Measurements from ENCODE around the gene TRERF1.
A peak's percentile ranks its signal among the peaks of the same experiment; 100 is the strongest.

TRERF1 gene

GRCh38 chr6:42297661-42298060 lies 154.1 kb downstream of the TRERF1 start:
- DNase-seq: no peak

GRCh38 chr6:42296614-42297013 lies 155.1 kb downstream of the TRERF1 start:
- no peak for DNase-seq

DNA sequence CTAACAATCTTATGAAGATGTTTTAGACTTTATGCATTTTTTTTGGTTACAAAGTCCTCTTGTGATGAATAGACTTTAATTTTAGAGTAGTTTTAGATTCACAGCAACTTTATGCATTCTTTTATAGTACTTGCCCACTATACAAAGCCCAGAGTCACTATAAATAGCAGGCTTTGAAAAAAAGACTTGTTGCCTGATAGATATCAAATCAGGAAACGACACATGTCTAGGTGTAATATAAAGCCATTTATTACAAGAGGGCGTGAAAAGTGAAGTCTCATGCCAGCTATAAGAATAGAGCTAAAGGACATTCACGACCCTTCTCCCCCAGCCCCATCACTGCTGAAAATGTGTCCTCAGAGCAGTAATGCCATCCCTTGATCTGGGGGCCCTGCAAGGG lies 156.0 kb downstream of the TRERF1 start:
- no peak for DNase-seq

DNA sequence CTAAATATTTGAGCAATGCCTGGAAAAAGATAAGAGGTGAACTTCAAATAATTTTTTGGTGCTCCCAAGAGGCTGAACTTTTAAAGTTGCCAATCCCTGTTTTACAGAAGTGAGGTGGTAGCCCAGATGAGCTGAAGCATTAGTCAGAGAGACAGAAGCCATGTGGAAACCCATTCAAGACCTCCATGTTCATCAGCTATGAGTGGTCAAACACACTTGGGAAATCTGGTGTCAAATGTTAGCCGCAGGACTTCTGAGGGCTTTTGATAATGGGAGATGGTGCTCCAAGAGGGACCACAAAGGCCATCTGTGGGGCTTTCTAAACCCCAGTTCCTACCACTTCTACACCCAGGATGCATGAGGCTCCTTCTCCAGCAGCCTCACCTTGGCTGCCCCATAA lies 156.5 kb downstream of the TRERF1 start:
- no peak for DNase-seq

DNA sequence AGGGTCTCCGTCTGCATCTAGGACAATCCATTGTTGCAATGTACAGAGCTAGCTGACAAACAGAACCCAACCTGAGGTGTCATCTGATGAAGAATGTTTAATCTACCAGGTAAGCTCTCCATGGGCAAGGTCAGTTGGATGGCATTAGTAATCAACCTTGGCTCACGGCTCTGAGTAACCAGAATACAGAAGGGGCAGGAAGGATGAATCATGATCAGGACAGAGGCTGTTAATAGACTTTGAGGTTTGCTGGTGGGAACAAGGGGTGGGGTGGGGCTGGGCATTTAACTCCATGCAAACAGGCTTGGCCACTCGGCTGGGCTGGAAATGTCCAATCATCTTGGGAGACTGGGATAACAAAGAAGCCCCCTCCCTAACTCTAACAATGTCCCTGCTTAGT lies 157.0 kb downstream of the TRERF1 start:
- DNase-seq: peak; percentile 30 to 56

- DNase-seq: no peak
Measured at GRCh38 chr6:42293386-42293977, 158.2 kb downstream of the TRERF1 start.

- no peak for DNase-seq
Measured at GRCh38 chr6:42292004-42292740, 159.6 kb downstream of the TRERF1 start.

GRCh38 chr6:42287756-42288155 lies 164.0 kb downstream of the TRERF1 start:
- no peak for DNase-seq

GRCh38 chr6:42281570-42281969 lies 170.2 kb downstream of the TRERF1 start:
- DNase-seq: peak; percentile 15 to 40

- DNase-seq: no peak
Measured at GRCh38 chr6:42280966-42281533, 170.7 kb downstream of the TRERF1 start.

DNA sequence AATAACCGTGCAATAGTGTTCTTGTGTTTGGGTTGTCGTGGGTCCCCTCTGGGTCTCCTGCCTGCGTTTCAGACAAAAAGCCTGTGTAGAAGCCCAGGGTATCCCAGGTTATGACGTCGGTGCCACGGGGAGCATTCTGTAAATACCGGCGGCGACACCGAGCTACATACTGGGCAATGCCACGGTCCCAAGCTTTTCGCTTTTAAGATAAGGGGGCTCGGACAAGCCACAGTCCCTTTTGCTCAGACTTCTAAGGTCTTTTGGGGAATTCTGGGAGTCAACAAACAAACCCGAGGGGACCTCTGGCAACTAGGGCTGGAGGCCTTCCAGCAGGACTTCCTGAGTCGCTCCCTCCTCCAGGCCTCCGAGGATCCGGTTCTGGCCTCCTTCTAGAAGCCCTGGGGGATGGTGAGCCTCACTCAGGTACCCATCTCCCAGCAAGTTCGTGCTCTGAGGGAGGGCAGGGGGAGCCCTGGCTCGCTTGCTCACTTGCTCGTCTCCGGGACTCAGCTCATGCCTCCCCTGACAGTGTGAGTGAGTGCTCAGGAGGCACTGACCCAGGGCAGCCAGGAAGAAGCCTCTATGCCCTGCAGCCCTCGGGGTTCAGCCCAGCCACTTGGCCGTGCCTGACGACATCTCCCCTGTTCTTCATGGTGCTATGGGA lies 171.6 kb downstream of the TRERF1 start:
- no peak for DNase-seq

DNA sequence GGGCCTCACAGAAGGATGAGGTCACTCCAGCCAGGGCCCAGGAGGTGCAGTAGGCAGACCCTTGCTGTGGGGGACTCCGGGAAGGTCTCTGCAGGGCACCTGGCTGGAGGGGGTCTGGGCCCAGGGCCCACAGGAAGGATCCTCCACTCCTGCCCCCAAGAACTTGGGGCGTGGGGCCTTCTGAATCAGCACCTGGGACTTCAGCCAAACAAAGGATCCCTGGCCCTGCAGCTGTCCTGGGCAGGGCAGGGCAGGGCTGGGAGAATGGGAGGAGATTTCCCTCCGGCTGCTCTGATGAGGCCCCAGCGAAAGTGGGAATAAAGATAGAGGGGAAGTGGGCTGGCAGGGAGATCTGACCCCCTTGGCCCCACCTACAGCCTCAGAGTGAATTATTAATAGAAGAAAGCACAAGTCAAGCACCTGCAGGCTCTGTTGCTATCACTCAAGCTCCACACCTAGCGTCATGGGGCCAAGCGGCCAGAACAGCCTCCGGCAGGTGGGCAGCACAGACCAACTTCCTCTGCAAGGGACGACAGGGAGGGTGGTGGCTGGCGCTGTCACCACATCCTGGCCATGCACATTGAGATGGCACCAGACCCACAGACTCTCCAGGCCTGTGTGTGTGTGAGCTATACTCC lies 172.5 kb downstream of the TRERF1 start:
- DNase-seq: peak in 1 of 2 experiments; percentile 15

DNA sequence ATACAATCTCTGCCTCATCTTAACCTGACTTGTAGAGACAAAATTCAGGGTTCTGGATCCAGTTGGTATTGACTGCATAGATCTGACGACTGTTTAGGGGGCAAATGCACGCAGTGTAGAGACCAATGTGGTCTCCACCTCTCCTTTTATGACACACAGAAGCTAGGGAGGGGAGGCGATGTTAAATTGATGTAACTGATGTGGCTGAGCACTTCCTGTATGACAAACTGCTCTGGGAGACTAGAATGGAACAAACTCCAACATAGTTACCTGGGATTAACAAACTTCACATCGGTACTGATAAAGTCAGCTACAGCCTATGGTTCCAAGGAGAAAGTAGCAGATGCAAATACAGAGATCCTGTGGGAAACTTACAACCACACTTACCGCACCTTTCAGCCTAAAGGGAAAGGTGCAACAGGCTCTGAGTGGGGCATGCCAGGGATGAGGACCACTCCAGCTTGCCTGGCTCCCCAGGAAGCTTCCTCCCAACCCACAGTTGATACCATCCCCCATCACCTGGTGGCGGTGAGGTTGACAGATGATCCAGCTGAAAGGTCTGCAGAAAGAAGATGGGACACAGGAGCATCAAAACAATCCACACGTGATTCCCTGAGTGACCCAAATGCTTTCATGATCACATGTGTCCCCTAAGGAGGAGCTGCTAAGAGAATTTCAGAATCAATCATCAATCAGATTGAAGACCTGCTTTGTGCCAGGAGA lies 173.4 kb downstream of the TRERF1 start:
- no peak for DNase-seq

GRCh38 chr6:42276034-42276890 lies 175.5 kb downstream of the TRERF1 start:
- DNase-seq: no peak

DNA sequence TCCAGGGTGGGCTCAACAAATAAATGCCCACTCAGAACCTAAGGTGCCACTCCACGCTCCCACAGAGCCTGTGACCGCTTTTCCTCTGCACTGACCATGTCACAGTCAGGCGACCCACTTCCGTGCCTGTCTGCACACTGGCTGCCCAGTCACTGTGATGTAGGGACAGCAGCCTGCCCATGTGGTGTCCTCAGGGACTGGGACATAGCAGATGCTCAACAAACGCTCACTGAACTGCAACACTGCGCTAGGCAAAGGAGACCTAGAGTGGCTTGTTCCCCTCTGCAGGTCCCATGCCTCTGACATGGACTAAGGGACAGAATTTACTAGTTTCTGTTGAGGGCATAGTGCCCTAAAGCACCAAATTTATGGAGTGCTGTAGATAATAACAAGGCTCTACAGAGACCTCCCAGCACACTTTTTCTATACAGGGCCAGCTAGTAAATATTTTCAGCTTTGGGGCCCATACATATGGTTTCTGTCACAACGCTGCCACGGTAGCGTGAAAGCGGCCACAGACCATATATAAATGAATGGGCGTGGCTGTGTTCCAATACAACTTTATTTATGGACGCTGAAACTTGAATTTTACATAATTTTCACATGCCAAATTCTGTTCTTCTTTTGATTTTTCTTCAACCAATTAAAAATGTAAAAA lies 176.2 kb downstream of the TRERF1 start:
- DNase-seq: no peak

DNA sequence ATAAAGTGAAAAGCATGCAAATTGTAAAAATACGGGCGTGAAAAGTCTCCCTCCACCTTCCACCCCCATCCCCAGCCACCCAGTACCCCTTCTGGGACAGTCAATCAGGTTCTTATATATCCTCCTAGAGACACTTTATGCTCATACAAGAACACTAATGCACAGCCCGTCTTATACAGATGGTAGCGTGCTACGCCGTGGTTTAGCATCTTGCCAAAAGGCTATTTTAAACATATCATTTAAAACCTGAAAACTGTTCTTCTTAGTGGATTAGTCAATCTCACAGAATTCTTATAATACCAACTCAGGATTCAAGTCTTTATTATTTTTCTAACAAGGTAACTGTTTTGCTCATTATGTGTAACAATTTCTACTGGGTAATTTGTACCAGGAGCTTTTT lies 176.8 kb downstream of the TRERF1 start:
- no peak for DNase-seq

DNA sequence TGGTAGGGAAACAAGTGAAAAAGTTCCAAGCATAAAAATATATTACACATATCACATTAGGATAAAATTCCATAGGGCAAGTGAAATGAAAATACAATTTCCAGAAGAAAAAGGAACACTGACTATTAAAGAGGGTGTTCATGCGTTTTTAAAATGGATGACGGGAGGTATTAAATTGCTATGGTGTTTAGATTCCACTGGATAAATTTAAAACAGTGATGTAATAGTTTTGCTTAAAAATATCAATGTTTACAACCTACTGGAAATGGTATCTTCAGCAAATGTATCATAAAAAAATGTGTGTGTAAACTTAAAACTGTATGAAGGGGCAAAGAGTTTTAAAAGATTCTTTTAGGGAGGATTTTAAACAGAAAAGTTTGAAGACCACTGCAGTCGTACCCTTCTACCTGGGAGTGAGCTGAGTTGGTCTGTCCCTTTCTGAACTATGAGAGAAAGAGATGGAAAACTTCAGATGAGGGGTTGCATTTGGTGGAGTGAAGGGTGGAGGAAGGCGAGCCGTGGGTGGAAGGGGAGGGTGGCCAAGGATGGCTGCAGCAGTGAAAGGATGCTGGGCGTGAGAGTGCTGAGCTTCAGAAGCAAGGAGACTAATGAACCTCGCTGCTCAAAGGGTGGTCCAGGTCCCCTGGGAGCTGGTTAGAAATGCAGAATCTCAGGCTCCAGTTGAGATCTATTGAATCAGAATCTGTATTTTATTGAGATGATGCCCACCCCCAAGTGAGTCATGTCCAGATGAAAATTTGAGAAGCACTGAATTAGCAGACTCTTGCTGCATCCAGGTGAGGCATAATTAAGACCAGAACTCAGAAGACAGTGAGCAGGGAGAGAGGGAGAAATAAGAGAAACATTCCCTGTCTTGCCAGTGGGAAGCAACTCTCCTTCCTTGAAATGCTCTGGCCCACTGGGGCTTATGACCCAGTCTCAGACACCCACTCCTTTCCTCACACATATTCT lies 179.6 kb downstream of the TRERF1 start:
- no peak for DNase-seq

GRCh38 chr6:42269974-42270510 lies 181.7 kb downstream of the TRERF1 start:
- no peak for DNase-seq

GRCh38 chr6:42269553-42269952 lies 182.2 kb downstream of the TRERF1 start:
- no peak for DNase-seq

DNA sequence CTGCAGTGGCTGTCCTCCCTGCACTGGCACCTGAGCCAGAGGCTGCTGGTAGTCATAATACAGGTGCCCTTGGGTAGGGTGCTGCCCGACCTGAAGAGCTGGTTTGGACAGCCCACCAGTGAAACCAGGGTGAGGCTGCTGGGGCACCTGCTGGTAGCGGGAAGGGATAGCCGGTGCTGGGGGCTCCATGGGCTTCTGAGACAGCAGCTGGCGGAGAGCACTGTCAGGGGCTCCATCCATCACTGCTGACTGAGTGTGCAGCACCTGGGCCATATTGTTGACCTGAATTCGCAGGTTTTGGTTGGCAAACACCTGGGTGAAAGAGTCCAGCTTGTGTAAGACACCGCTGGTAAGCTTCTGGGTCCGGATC lies 182.9 kb downstream of the TRERF1 start:
- no peak for DNase-seq

Measured in Kasumi-1 (cell line).